ENCODE measurements around the gene KCNJ15.
A peak's percentile ranks its signal among the peaks of the same experiment; 100 is the strongest.
"Not testable (repeated sequence)": the region's sequence is repeated elsewhere in the genome, so short reads cannot be mapped to it uniquely, and the experiment has no call there.

Gene KCNJ15

GRCh38 chr21:38256599-38257302, at the start of gene KCNJ15:
Gene KCNJ15, plus strand, starts transcription at chr21:38256991. Its CDS starts 42,271 bp downstream, at chr21:38299262.
- DNase-seq = no peak

- no peak for DNase-seq
Measured at GRCh38 chr21:38208118-38208517, 48.7 kb upstream of the KCNJ15 start.

GRCh38 chr21:38211321-38211720, 45.5 kb upstream of the KCNJ15 start:
- no peak for DNase-seq

GRCh38 chr21:38212706-38213105, 44.1 kb upstream of the KCNJ15 start:
- DNase-seq = no peak

GRCh38 chr21:38219049-38219628, 37.7 kb upstream of the KCNJ15 start:
- peak; percentile 79 for DNase-seq

- peak; percentile 52 for DNase-seq
Measured at GRCh38 chr21:38220270-38220737, 36.5 kb upstream of the KCNJ15 start.

- peak; percentile 75 for DNase-seq
Measured at GRCh38 chr21:38221594-38221993, 35.2 kb upstream of the KCNJ15 start.

- DNase-seq = no peak
Measured at GRCh38 chr21:38223893-38224540, 32.8 kb upstream of the KCNJ15 start.

GRCh38 chr21:38227401-38227800, 29.4 kb upstream of the KCNJ15 start:
- DNase-seq = no peak

- DNase-seq = no peak
Measured at GRCh38 chr21:38228115-38228514, 28.7 kb upstream of the KCNJ15 start.

GRCh38 chr21:38228537-38228936, 28.3 kb upstream of the KCNJ15 start:
- peak; percentile 62 for DNase-seq

- DNase-seq = no peak
Measured at GRCh38 chr21:38229260-38229877, 27.4 kb upstream of the KCNJ15 start.

- DNase-seq = no peak
Measured at GRCh38 chr21:38234395-38235142, 22.2 kb upstream of the KCNJ15 start.

- DNase-seq = not testable (repeated sequence)
Measured at GRCh38 chr21:38235251-38235650, 21.5 kb upstream of the KCNJ15 start.

GRCh38 chr21:38236232-38236631, 20.6 kb upstream of the KCNJ15 start:
- DNase-seq = no peak

- DNase-seq = no peak
Measured at GRCh38 chr21:38239672-38240071, 17.1 kb upstream of the KCNJ15 start.

GRCh38 chr21:38240129-38240528, 16.7 kb upstream of the KCNJ15 start:
- no peak for DNase-seq

GRCh38 chr21:38241029-38241740, 15.6 kb upstream of the KCNJ15 start:
- DNase-seq = no peak

- DNase-seq = peak; percentile 26
Measured at GRCh38 chr21:38242061-38242460, 14.7 kb upstream of the KCNJ15 start.

GRCh38 chr21:38243732-38244406, 12.9 kb upstream of the KCNJ15 start:
- no peak for DNase-seq

- DNase-seq = no peak
Measured at GRCh38 chr21:38244407-38244787, 12.4 kb upstream of the KCNJ15 start.
